Calu3 (cell line): Measurements from ENCODE around the gene RBFOX1. TPM values are rescaled to one million over a fixed set of nuclear protein-coding genes. Genes with fewer than 3 reads are reported as not detected.

Experiments used
- BruUV-seq: library from RNA; stranded (reverse); fragments of 400-500 nt; replicated peaks from 2 replicates; lab custom pipeline; 2021; lab: Mats Ljungman, UMichigan
- CTCF ChIA-PET: fragments of 300-600 bp; sonication (Branson Sonifier 250); formaldehyde crosslinking; loops from one replicate; lab custom pipeline; 2022; ENCODE audit warnings: antibody characterized with exemption; lab: Charles Lee
- DNase-seq: peaks from one replicate; pipeline ENCODE4 v3.0.0; 2022
- H3K27ac Mint-ChIP-seq: one replicate; pipeline ENCODE4 v1.8.0; 2022; ENCODE audit warnings: mixed read lengths; ENCODE audit not compliant: unreplicated experiment
- H3K27me3 Mint-ChIP-seq: one replicate; pipeline ENCODE4 v1.8.0; 2022; ENCODE audit warnings: mixed read lengths; ENCODE audit not compliant: unreplicated experiment
- H3K36me3 Mint-ChIP-seq: one replicate; pipeline ENCODE4 v1.8.0; 2022; ENCODE audit warnings: mild to moderate bottlenecking, moderate library complexity, mixed read lengths; ENCODE audit not compliant: insufficient read depth, unreplicated experiment
- H3K4me1 Mint-ChIP-seq: one replicate; pipeline ENCODE4 v1.8.0; 2022; ENCODE audit warnings: mild to moderate bottlenecking, low read depth, mixed read lengths; ENCODE audit not compliant: unreplicated experiment
- H3K4me3 Mint-ChIP-seq: one replicate; pipeline ENCODE4 v1.8.0; 2022; ENCODE audit warnings: mild to moderate bottlenecking, low read depth, moderate library complexity, mixed read lengths; ENCODE audit not compliant: unreplicated experiment
- H3K9me3 Mint-ChIP-seq: one replicate; pipeline ENCODE4 v1.8.0; 2022; ENCODE audit warnings: low read depth, mixed read lengths; ENCODE audit not compliant: unreplicated experiment
- CTCF ChIP-seq: fragments of 200-600 bp; IDR thresholded peaks from one replicate; pipeline ENCODE4 v1.8.0; 2022; ENCODE audit warnings: antibody characterized with exemption; ENCODE audit not compliant: unreplicated experiment
- intact Hi-C: fragments of 100-400 bp; cut with micrococcal nuclease; formaldehyde crosslinking; loops from one replicate; pipeline ENCODE4 v1.10.0; 2022; ENCODE audit not compliant: unreplicated experiment
- total RNA-seq: library from RNA; stranded (reverse); gene quantifications from 2 replicates; pipeline ENCODE4 v1.2.3, GENCODE V29; 2022

RBFOX1 gene
- total RNA-seq, 1 experiment from 2014 or later: not detected

DNA sequence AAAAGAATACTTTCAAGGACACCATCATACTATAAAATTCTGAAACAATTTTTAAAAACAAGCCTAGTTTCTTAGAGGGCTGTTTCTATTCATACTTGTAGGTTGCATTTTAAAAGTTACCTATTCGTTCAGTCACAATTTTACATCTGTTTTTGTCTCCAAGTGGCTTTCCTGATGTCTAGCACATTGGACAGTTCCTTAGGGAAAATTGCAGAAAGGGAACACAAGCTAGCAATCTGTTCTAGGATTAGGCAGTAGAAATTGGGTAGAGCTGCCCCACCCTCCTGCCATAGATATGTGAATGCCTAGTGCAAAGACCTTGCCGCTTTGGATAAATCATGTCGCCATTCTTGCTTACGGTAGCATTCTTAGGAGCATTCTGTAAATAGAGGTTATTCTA is 358.9 kb downstream of the RBFOX1 start:
- CTCF ChIA-PET: interaction anchor here (0.6 kb wide), 1 partner anchor 1466 kb away, joined by 5 read pairs; no protein-coding TSS in a partner anchor
- Mint-ChIP-seq H3K9me3 (peaks cover 11% of the 10 kb centered on the region), H3K36me3 (no peaks in the 10 kb centered on the region), H3K4me1 (no peaks in the 10 kb centered on the region), H3K27ac (no peak overlapping the region), H3K4me3 (no peak overlapping the region), H3K27me3 (no peaks in the 10 kb centered on the region)
- no peak for DNase-seq
- intact Hi-C loops: no loop called here
- no TSS peak for BruUV-seq
- TF ChIP-seq CTCF: no peak

GRCh38 chr16:7703672-7704071 is 371.0 kb downstream of the RBFOX1 start:
- no peak for DNase-seq
- no peaks in the 10 kb centered on the region for H3K27me3 Mint-ChIP-seq
- no peaks in the 10 kb centered on the region for H3K36me3 Mint-ChIP-seq
- no peak for TF ChIP-seq CTCF
- CTCF ChIA-PET: no interaction called here
- no TSS peak for BruUV-seq
- peaks cover 11% of the 10 kb centered on the region for H3K9me3 Mint-ChIP-seq
- no peaks in the 10 kb centered on the region for H3K4me1 Mint-ChIP-seq
- no peak overlapping the region for H3K27ac Mint-ChIP-seq
- H3K4me3 Mint-ChIP-seq: no peak overlapping the region
- intact Hi-C loops: no loop called here

DNA sequence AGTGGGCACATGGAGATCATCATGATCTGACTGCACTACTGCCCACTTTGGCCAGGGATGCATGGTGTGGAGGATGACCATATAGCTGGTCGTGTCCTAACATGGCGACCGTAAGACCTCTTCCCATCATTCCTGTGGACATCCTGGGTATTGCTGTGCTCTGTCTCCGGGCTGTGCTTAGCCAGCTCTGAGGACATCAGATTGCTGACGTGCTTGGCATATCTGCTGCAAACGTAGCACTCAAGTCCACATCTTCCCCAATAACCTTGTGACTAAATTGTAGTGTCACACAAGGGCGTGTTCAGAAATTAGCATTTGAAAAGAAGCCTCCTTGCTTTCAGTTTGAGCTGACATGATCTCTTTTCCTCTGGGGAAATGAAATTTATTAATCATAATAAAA is 373.2 kb downstream of the RBFOX1 start:
- BruUV-seq: no TSS peak
- no peaks in the 10 kb centered on the region for H3K4me1 Mint-ChIP-seq
- TF ChIP-seq CTCF: no peak
- intact Hi-C loops: no loop called here
- DNase-seq: no peak
- no peaks in the 10 kb centered on the region for H3K27me3 Mint-ChIP-seq
- H3K4me3 Mint-ChIP-seq: no peak overlapping the region
- H3K36me3 Mint-ChIP-seq: no peaks in the 10 kb centered on the region
- CTCF ChIA-PET: no interaction called here
- peaks cover 21% of the 10 kb centered on the region for H3K9me3 Mint-ChIP-seq
- no peak overlapping the region for H3K27ac Mint-ChIP-seq

GRCh38 chr16:7709186-7709585 is 376.5 kb downstream of the RBFOX1 start:
- H3K27ac Mint-ChIP-seq: no peak overlapping the region
- no peaks in the 10 kb centered on the region for H3K4me1 Mint-ChIP-seq
- intact Hi-C loops: no loop called here
- no TSS peak for BruUV-seq
- H3K4me3 Mint-ChIP-seq: no peak overlapping the region
- H3K9me3 Mint-ChIP-seq: peaks cover 22% of the 10 kb centered on the region
- H3K36me3 Mint-ChIP-seq: no peaks in the 10 kb centered on the region
- no peak for DNase-seq
- H3K27me3 Mint-ChIP-seq: no peaks in the 10 kb centered on the region
- CTCF ChIA-PET: no interaction called here
- no peak for TF ChIP-seq CTCF
